ENCODE data around the gene YIPF5. TPM values are rescaled to one million over a fixed set of nuclear protein-coding genes. Genes with fewer than 3 reads are reported as not detected.

YIPF5 gene
- total RNA-seq, 2 experiments from 2014 or later, result 57.6 to 64.8 TPM

DNA sequence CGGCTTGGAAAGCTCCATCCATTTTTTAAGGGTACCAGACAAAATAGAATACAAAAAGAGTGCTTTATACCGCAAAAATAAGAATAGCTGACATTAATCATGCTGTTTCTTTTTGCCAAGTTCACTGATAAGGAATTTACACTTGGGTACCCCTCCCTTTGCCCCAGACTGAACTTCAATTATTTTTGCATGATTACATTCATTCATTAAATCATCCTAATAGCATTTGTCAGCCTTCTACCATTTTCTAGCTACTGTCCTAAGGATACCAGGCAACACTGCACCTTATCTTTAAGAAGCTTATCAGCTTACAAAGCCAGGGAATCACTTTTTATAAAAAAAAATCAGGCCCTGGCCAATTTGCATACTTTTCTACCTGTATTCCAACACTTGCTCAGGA lies 48.4 kb downstream of the YIPF5 start:
- no peaks in the 10 kb centered on the region for H3K9me3 ChIP-seq (ENCODE audit: control insufficient read depth in 1 of 2, insufficient read depth in 1 of 2, low read length in 2 of 2)
- H3K4me1 Mint-ChIP-seq (ENCODE audit: low read depth), result no peaks in the 10 kb centered on the region
- no peak for DNase-seq
- H3K27me3 ChIP-seq (ENCODE audit: control insufficient read depth in 1 of 2, insufficient read depth in 2 of 2, low read length in 2 of 2), result no peaks in the 10 kb centered on the region
- H3K4me3 Mint-ChIP-seq, result no peak overlapping the region
- no peaks in the 10 kb centered on the region for H3K36me3 ChIP-seq (ENCODE audit: insufficient read depth, low read length)
- no peaks in the 10 kb centered on the region for H3K4me1 ChIP-seq (ENCODE audit: insufficient read depth, low read length)
- no peaks in the 10 kb centered on the region for H3K27me3 Mint-ChIP-seq
- no peak overlapping the region for H3K27ac Mint-ChIP-seq
- TF ChIP-seq, protein P1, sequence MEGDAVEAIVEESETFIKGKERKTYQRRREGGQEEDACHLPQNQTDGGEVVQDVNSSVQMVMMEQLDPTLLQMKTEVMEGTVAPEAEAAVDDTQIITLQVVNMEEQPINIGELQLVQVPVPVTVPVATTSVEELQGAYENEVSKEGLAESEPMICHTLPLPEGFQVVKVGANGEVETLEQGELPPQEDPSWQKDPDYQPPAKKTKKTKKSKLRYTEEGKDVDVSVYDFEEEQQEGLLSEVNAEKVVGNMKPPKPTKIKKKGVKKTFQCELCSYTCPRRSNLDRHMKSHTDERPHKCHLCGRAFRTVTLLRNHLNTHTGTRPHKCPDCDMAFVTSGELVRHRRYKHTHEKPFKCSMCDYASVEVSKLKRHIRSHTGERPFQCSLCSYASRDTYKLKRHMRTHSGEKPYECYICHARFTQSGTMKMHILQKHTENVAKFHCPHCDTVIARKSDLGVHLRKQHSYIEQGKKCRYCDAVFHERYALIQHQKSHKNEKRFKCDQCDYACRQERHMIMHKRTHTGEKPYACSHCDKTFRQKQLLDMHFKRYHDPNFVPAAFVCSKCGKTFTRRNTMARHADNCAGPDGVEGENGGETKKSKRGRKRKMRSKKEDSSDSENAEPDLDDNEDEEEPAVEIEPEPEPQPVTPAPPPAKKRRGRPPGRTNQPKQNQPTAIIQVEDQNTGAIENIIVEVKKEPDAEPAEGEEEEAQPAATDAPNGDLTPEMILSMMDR (IDR thresholded peaks at IDR 0.05), result no peak
- no peaks in the 10 kb centered on the region for H3K36me3 Mint-ChIP-seq (ENCODE audit: low read depth)
- POLR2A ChIA-PET, result no interaction called here
- H3K9me3 Mint-ChIP-seq, result no peaks in the 10 kb centered on the region
- ATAC-seq (ENCODE audit: poor library complexity), result no peak
- CTCF ChIA-PET, result interaction anchor here (1.0 to 1.2 kb wide), 2 partner anchors 14 to 69 kb away, joined by 3 read pairs; no protein-coding TSS in a partner anchor
- intact Hi-C loops (cut with DNase I, micrococcal nuclease), result no loop called here
- H3K27ac ChIP-seq (ENCODE audit: low read depth in 1 of 2, low read length in 2 of 2), result no peak overlapping the region
- no peak overlapping the region for H3K4me3 ChIP-seq (ENCODE audit: low read length)

- Mint-ChIP-seq H3K36me3 (ENCODE audit: low read depth) (no peaks in the 10 kb centered on the region), H3K4me3 (no peak overlapping the region), H3K27me3 (no peaks in the 10 kb centered on the region), H3K27ac (no peak overlapping the region), H3K4me1 (ENCODE audit: low read depth) (no peaks in the 10 kb centered on the region), H3K9me3 (no peaks in the 10 kb centered on the region)
- TF ChIP-seq, protein P1 (IDR thresholded peaks at IDR 0.05), result no peak
- no peak for ATAC-seq (ENCODE audit: poor library complexity)
- H3K4me3 ChIP-seq (ENCODE audit: low read length), result no peak overlapping the region
- no peaks in the 10 kb centered on the region for H3K36me3 ChIP-seq (ENCODE audit: insufficient read depth, low read length)
- DNase-seq, result no peak
- POLR2A ChIA-PET, result no interaction called here
- CTCF ChIA-PET, result interaction anchor here (1.2 kb wide), 1 partner anchor 70 kb away, joined by 3 read pairs; no protein-coding TSS in a partner anchor
- intact Hi-C loops (cut with DNase I, micrococcal nuclease), result no loop called here
- H3K4me1 ChIP-seq (ENCODE audit: insufficient read depth, low read length), result no peaks in the 10 kb centered on the region
- no peaks in the 10 kb centered on the region for H3K27me3 ChIP-seq (ENCODE audit: control insufficient read depth in 1 of 2, insufficient read depth in 2 of 2, low read length in 2 of 2)
- no peak overlapping the region for H3K27ac ChIP-seq (ENCODE audit: low read depth in 1 of 2, low read length in 2 of 2)
- H3K9me3 ChIP-seq (ENCODE audit: control insufficient read depth in 1 of 2, insufficient read depth in 1 of 2, low read length in 2 of 2), result no peaks in the 10 kb centered on the region
Measured at GRCh38 chr5:144121577-144121976, 48.9 kb downstream of the YIPF5 start.

GRCh38 chr5:144120661-144121180 lies 49.7 kb downstream of the YIPF5 start:
- Mint-ChIP-seq H3K4me1 (ENCODE audit: low read depth) (no peaks in the 10 kb centered on the region), H3K27me3 (no peaks in the 10 kb centered on the region), H3K4me3 (no peak overlapping the region), H3K27ac (no peak overlapping the region), H3K9me3 (no peaks in the 10 kb centered on the region), H3K36me3 (ENCODE audit: low read depth) (no peaks in the 10 kb centered on the region)
- TF ChIP-seq, protein P1 (IDR thresholded peaks at IDR 0.05), result no peak
- no peaks in the 10 kb centered on the region for H3K36me3 ChIP-seq (ENCODE audit: insufficient read depth, low read length)
- POLR2A ChIA-PET, result no interaction called here
- no peaks in the 10 kb centered on the region for H3K27me3 ChIP-seq (ENCODE audit: control insufficient read depth in 1 of 2, insufficient read depth in 2 of 2, low read length in 2 of 2)
- CTCF ChIA-PET, result interaction anchor here (0.6 kb wide), 1 partner anchor 128 kb away, joined by 3 read pairs; no protein-coding TSS in a partner anchor
- H3K4me3 ChIP-seq (ENCODE audit: low read length), result no peak overlapping the region
- no peaks in the 10 kb centered on the region for H3K4me1 ChIP-seq (ENCODE audit: insufficient read depth, low read length)
- ATAC-seq (ENCODE audit: poor library complexity), result no peak
- no peak for DNase-seq
- no peak overlapping the region for H3K27ac ChIP-seq (ENCODE audit: low read depth in 1 of 2, low read length in 2 of 2)
- intact Hi-C loops (cut with DNase I, micrococcal nuclease), result no loop called here
- no peaks in the 10 kb centered on the region for H3K9me3 ChIP-seq (ENCODE audit: control insufficient read depth in 1 of 2, insufficient read depth in 1 of 2, low read length in 2 of 2)

Measured in CD4-positive, alpha-beta T cell (primary cell).